Measurements from ENCODE around the gene EPB41L4A. TPM values are rescaled to one million over a fixed set of nuclear protein-coding genes. Genes with fewer than 3 reads are reported as not detected.

Gene EPB41L4A
- total RNA-seq, 1 experiment from 2014 or later = 0.87 TPM

DNA sequence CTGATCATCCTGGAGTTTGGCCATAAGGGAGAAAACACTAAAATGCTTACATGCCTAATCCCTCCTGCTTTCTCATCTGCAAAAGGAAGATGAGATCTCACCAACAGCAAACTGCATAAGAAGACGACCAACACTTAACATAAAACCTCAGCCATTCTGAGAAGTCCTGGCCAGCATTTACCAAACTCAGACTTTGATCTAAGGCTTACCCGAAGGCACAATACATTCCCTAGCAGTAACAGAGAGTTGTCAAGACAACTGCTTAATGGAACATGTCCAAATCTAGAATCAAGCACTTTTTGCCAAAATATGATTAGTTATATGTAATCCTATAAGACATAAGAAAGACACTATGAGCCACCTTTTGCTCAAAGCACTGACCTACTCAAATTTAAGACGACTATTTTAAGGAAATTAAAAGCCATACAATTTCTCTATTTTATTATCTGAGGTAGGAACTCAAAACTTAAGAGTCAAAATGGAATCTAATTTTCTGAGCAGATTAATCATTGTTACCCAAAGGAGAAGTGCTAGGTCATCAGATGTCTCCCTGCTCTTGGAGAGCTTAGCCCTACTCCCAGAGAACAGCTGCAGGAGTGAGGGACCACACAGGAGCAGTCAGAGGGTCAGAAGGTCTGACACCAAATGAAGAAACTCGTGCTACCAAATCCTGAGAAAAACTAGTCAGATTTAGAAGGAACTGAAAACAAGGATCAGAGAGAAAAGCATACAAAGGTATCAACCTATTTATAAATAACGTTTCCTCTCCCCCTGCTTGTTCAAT is 39.3 kb downstream of the EPB41L4A start:
- in situ Hi-C loops (cut with HindIII; ENCODE audit: low pct_unique_long_range_greater_than_20kb, low sequenced_read_pairs) = no loop called here
- Histone ChIP-seq H3K4me1 (ENCODE audit: control insufficient read depth, insufficient read depth, low read length) (no peaks in the 10 kb centered on the region), H3K36me3 (ENCODE audit: control insufficient read depth, insufficient read depth, low read length) (no peaks in the 10 kb centered on the region), H3K9me3 (ENCODE audit: control insufficient read depth, insufficient read depth, low read depth, low read length) (no peaks in the 10 kb centered on the region), H3K27ac (ENCODE audit: low read length) (no peak overlapping the region), H3K4me3 (ENCODE audit: low read depth in 2 of 2, low read length in 2 of 2) (no peak overlapping the region), H3K27me3 (ENCODE audit: control insufficient read depth, insufficient read depth, low read length) (0 out of 2 replicates have a peak, but pooled peaks cover 2% of the 10 kb centered on the region)
- TF ChIP-seq, protein P1, sequence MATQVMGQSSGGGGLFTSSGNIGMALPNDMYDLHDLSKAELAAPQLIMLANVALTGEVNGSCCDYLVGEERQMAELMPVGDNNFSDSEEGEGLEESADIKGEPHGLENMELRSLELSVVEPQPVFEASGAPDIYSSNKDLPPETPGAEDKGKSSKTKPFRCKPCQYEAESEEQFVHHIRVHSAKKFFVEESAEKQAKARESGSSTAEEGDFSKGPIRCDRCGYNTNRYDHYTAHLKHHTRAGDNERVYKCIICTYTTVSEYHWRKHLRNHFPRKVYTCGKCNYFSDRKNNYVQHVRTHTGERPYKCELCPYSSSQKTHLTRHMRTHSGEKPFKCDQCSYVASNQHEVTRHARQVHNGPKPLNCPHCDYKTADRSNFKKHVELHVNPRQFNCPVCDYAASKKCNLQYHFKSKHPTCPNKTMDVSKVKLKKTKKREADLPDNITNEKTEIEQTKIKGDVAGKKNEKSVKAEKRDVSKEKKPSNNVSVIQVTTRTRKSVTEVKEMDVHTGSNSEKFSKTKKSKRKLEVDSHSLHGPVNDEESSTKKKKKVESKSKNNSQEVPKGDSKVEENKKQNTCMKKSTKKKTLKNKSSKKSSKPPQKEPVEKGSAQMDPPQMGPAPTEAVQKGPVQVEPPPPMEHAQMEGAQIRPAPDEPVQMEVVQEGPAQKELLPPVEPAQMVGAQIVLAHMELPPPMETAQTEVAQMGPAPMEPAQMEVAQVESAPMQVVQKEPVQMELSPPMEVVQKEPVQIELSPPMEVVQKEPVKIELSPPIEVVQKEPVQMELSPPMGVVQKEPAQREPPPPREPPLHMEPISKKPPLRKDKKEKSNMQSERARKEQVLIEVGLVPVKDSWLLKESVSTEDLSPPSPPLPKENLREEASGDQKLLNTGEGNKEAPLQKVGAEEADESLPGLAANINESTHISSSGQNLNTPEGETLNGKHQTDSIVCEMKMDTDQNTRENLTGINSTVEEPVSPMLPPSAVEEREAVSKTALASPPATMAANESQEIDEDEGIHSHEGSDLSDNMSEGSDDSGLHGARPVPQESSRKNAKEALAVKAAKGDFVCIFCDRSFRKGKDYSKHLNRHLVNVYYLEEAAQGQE (IDR thresholded peaks at IDR 0.05; ENCODE audit: insufficient read depth in 1 of 2, low read depth in 2 of 2, low read length in 1 of 2) = no peak
- TF ChIP-seq TCF7L2 (IDR thresholded peaks at IDR 0.05; ENCODE audit: low read depth, low read length) = no peak
- TF ChIP-seq, protein P2, sequence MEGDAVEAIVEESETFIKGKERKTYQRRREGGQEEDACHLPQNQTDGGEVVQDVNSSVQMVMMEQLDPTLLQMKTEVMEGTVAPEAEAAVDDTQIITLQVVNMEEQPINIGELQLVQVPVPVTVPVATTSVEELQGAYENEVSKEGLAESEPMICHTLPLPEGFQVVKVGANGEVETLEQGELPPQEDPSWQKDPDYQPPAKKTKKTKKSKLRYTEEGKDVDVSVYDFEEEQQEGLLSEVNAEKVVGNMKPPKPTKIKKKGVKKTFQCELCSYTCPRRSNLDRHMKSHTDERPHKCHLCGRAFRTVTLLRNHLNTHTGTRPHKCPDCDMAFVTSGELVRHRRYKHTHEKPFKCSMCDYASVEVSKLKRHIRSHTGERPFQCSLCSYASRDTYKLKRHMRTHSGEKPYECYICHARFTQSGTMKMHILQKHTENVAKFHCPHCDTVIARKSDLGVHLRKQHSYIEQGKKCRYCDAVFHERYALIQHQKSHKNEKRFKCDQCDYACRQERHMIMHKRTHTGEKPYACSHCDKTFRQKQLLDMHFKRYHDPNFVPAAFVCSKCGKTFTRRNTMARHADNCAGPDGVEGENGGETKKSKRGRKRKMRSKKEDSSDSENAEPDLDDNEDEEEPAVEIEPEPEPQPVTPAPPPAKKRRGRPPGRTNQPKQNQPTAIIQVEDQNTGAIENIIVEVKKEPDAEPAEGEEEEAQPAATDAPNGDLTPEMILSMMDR (IDR thresholded peaks at IDR 0.05) = no peak
- no peak for TF ChIP-seq POLR2AphosphoS5 (IDR thresholded peaks at IDR 0.05; ENCODE audit: low read depth, low read length)
- no peak for TF ChIP-seq SIN3A (IDR thresholded peaks at IDR 0.05; ENCODE audit: borderline replicate concordance, insufficient read depth, low read depth, low read length)
- BruUV-seq (replicated peaks) = no TSS peak
- intact Hi-C loops (cut with micrococcal nuclease; ENCODE audit: unreplicated experiment) = no loop called here
- ChIA-PET POLR2A (no interaction called here), CTCF (no interaction called here)
- DNase-seq (ENCODE audit: low read depth, low spot score) = no peak
- no peak for ATAC-seq

- in situ Hi-C loops (cut with HindIII; ENCODE audit: low pct_unique_long_range_greater_than_20kb, low sequenced_read_pairs) (no loop called here), intact Hi-C loops (cut with micrococcal nuclease; ENCODE audit: unreplicated experiment) (no loop called here)
- DNase-seq (ENCODE audit: low read depth, low spot score) = no peak
- H3K27me3 ChIP-seq (ENCODE audit: control insufficient read depth, insufficient read depth, low read length) = no peaks in the 10 kb centered on the region
- POLR2A ChIA-PET = no interaction called here
- CTCF ChIA-PET = no interaction called here
- H3K9me3 ChIP-seq (ENCODE audit: control insufficient read depth, insufficient read depth, low read depth, low read length) = no peaks in the 10 kb centered on the region
- H3K4me3 ChIP-seq (ENCODE audit: low read depth in 2 of 2, low read length in 2 of 2) = no peak overlapping the region
- BruUV-seq (replicated peaks) = no TSS peak
- ATAC-seq = no peak
- H3K36me3 ChIP-seq (ENCODE audit: control insufficient read depth, insufficient read depth, low read length) = no peaks in the 10 kb centered on the region
- TF ChIP-seq, protein P1 (IDR thresholded peaks at IDR 0.05; ENCODE audit: insufficient read depth in 1 of 2, low read depth in 2 of 2, low read length in 1 of 2) = no peak
- no peak for TF ChIP-seq POLR2AphosphoS5 (IDR thresholded peaks at IDR 0.05; ENCODE audit: low read depth, low read length)
- TF ChIP-seq, protein P2 (IDR thresholded peaks at IDR 0.05) = no peak
- TF ChIP-seq TCF7L2 (IDR thresholded peaks at IDR 0.05; ENCODE audit: low read depth, low read length) = no peak
- TF ChIP-seq SIN3A (IDR thresholded peaks at IDR 0.05; ENCODE audit: borderline replicate concordance, insufficient read depth, low read depth, low read length) = no peak
- H3K27ac ChIP-seq (ENCODE audit: low read length) = no peak overlapping the region
- H3K4me1 ChIP-seq (ENCODE audit: control insufficient read depth, insufficient read depth, low read length) = no peaks in the 10 kb centered on the region
These were observed 44.3 kb downstream of the EPB41L4A start for GRCh38 chr5:112374818-112375217.
